Right lobe of liver (tissue), 6 donors: ENCODE results near the gene GDF2. TPM values are rescaled to one million over a fixed set of nuclear protein-coding genes. Genes with fewer than 3 reads are reported as not detected.

ENCODE experiments used
- ATAC-seq, 4 donors: fragments of 200-7000 bp; cut with Tn5 transposase; one replicate each; pipeline ENCODE4 v1.9.1; 2020; ENCODE audit warnings: mild to moderate bottlenecking in 4 of 4, moderate library complexity in 4 of 4
- DNase-seq, 3 donors: peaks; one replicate each; pipeline ENCODE4 v3.0.0-alpha.2; 2020
- H3K27ac ChIP-seq, 3 donors: fragments of 200-600 bp; one replicate each; pipeline ENCODE4 v1.8.0; 2022
- H3K27me3 ChIP-seq, 2 donors: fragments of 200-600 bp; one replicate each; pipeline ENCODE4 v1.8.0; 2022
- H3K36me3 ChIP-seq, 4 donors: fragments of 200-600 bp; sonication (generic) in 1 of 4; one replicate each; pipeline versions ENCODE4 v1.5.1 to v1.8.0; 2017 to 2022; ENCODE audit warnings: control low read depth in 1 of 4
- H3K4me1 ChIP-seq, 4 donors: fragments of 200-600 bp; sonication (generic) in 1 of 4; one replicate each; pipeline versions ENCODE4 v1.5.1 to v1.8.0; 2017 to 2022; ENCODE audit warnings: control low read depth in 1 of 4
- H3K4me3 ChIP-seq, 3 donors: fragments of 200-600 bp; one replicate each; pipeline ENCODE4 v1.8.0; 2022
- H3K9me3 ChIP-seq, 4 donors: fragments of 200-600 bp; sonication (generic) in 1 of 4; one replicate each; pipeline versions ENCODE4 v1.5.1 to v1.8.0; 2017 to 2022; ENCODE audit warnings: control low read depth in 1 of 4
- POLR2A ChIP-seq: fragments of 450-650 bp; IDR thresholded peaks from one replicate; pipeline ENCODE4 v1.6.1; 2017; ENCODE audit warnings: antibody characterized with exemption, mild to moderate bottlenecking
- WGBS: methylation state at CpG from one replicate; pipeline ENCODE4 v1.1.6; 2018; ENCODE audit warnings: low coverage, low lambda C conversion rate; ENCODE audit not compliant: insufficient coverage; ENCODE audit errors: missing lambda C conversion rate; 5-methylcytosine and 5-hydroxymethylcytosine counted together
- intact Hi-C, 2 donors: fragments of 100-400 bp; cut with DNase I; formaldehyde crosslinking; loops; one replicate each; pipeline versions ENCODE4 v1.11.2 to v1.14.1; 2022
- total RNA-seq, 6 experiments: library from RNA; depleted of rRNA in 2 of 6; stranded (reverse); fragments of >200 nt in 2 of 6; fragmentation: NEBNext Ultra II Directional in 3 of 6; extraction: Animal tissue kit (Norgen Biotek cat#: 25700) in 3 of 6; gene quantifications; one replicate each; pipeline versions ENCODE4 v1.1.0 to v1.2.4, GENCODE V29; 2016 to 2023
- TF ChIP-seq, protein P1 (sequence below), 4 donors: fragments of 200-600 bp in 3 of 4; fragments of 450-650 bp in 1 of 4; IDR thresholded peaks; one replicate each; pipeline versions ENCODE4 v1.5.1 to v1.8.0; 2016 to 2022; ENCODE audit warnings: antibody characterized with exemption in 4 of 4, mild to moderate bottlenecking in 2 of 4
- donor health status: DM: no; HTN: yes; CAD: no.
- donor health status: DM: no; HTN: no; CAD: no.
- donor health status: DM: no; HTN: no; CAD: no.
- donor health status: DM: no; HTN: yes; CAD: no.
- donor health status: DM: no; HTN: yes; CAD: no.

Gene GDF2
- total RNA-seq, 6 experiments from 2014 or later, result 4.5 to 15.9 (median 9.7) TPM

DNA sequence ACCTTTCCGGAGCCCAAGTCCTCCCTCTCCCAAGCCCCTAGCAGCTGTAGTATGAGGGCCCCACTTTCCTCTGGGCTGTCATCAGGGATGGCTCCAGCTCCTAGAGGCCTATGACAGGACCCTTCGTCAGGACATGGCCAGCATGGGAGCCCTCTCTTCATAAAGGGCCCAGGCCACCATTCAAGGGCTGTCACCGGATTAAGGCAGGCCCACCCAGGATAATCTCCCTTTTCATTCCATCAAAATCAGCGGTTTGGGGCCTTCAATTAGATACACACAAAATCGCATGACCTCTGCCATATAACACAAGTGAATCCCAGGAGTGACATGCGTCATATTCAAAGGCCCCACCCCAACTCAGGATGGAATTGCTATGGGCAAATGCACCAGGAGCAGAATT, 34.4 kb upstream of the GDF2 start:
- TF ChIP-seq, protein P1, sequence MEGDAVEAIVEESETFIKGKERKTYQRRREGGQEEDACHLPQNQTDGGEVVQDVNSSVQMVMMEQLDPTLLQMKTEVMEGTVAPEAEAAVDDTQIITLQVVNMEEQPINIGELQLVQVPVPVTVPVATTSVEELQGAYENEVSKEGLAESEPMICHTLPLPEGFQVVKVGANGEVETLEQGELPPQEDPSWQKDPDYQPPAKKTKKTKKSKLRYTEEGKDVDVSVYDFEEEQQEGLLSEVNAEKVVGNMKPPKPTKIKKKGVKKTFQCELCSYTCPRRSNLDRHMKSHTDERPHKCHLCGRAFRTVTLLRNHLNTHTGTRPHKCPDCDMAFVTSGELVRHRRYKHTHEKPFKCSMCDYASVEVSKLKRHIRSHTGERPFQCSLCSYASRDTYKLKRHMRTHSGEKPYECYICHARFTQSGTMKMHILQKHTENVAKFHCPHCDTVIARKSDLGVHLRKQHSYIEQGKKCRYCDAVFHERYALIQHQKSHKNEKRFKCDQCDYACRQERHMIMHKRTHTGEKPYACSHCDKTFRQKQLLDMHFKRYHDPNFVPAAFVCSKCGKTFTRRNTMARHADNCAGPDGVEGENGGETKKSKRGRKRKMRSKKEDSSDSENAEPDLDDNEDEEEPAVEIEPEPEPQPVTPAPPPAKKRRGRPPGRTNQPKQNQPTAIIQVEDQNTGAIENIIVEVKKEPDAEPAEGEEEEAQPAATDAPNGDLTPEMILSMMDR (IDR thresholded peaks at IDR 0.05), result no peak
- no peak for TF ChIP-seq POLR2A
- Histone ChIP-seq H3K4me1 (no peaks in the 10 kb centered on the region), H3K27ac (no peak overlapping the region), H3K27me3 (no peaks in the 10 kb centered on the region), H3K36me3 (no peaks in the 10 kb centered on the region), H3K4me3 (no peak overlapping the region), H3K9me3 (no peaks in the 10 kb centered on the region)
- WGBS, result 40% methylated on average over 1 of the region's 6 CpGs
- intact Hi-C loops, result no loop called here
- ATAC-seq (no peak), DNase-seq (no peak)

DNA sequence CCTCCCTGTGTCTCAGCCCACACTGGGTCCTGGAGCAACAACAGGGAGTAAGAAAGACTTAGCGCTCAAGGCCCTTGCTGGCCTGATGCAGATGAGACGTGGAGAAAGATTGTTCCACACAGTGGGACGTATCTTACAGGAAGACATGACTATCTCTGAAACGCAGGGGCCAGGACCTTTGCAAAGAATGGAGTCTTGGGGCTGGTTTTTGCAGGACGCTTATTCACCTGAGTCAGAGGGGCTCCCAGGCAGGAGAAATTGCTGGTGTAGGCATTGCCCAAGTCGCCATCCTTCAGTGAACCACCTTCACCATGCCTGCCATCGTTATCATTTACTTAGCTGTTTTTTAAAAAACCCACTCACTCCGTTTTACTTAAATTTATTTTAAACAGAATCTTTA, 34.0 kb upstream of the GDF2 start:
- H3K36me3 ChIP-seq, result no peaks in the 10 kb centered on the region
- H3K4me1 ChIP-seq, result no peaks in the 10 kb centered on the region
- ATAC-seq (no peak), DNase-seq (no peak)
- WGBS, result 46% methylated on average over 4 of the region's 8 CpGs
- H3K4me3 ChIP-seq, result no peak overlapping the region
- intact Hi-C loops, result no loop called here
- H3K27me3 ChIP-seq, result no peaks in the 10 kb centered on the region
- TF ChIP-seq POLR2A, result no peak
- TF ChIP-seq, protein P1 (IDR thresholded peaks at IDR 0.05), result no peak
- H3K9me3 ChIP-seq, result no peaks in the 10 kb centered on the region
- H3K27ac ChIP-seq, result no peak overlapping the region

DNA sequence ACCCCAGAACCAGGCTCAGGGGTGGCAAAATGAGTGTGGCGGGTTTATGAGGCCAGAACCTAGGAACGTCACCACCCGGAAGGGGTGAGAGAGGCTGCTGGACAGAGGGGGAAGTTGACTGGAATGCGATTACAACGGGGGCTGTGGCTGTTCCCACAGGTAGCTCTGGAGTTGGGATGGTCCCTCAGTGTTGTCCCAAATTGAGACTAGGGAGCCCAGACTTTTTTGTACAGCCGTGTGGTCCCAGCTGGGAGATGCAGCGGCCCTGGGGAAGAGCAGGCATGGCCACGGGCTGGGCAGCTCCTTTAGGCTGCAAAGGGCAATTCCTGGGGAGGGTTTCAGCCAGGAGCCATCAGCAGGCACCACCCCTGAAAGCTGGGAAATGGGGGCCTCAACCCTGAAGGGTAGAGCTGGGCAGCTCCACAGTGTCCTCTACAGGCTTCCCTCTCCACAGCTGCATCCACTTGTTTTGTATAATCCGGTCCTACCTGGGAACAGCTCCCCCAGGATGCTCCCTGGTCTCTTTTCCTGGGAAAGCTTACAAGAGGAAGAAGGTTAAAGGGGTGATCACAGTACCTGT, 33.2 kb upstream of the GDF2 start:
- Histone ChIP-seq H3K9me3 (no peaks in the 10 kb centered on the region), H3K4me3 (no peak overlapping the region), H3K36me3 (no peaks in the 10 kb centered on the region), H3K4me1 (no peaks in the 10 kb centered on the region), H3K27ac (no peak overlapping the region), H3K27me3 (no peaks in the 10 kb centered on the region)
- WGBS, result no CpG with 5 or more reads among the region's 9 CpGs
- no peak for TF ChIP-seq POLR2A
- TF ChIP-seq, protein P1 (IDR thresholded peaks at IDR 0.05), result no peak
- DNase-seq (no peak), ATAC-seq (no peak)
- intact Hi-C loops, result no loop called here

DNA sequence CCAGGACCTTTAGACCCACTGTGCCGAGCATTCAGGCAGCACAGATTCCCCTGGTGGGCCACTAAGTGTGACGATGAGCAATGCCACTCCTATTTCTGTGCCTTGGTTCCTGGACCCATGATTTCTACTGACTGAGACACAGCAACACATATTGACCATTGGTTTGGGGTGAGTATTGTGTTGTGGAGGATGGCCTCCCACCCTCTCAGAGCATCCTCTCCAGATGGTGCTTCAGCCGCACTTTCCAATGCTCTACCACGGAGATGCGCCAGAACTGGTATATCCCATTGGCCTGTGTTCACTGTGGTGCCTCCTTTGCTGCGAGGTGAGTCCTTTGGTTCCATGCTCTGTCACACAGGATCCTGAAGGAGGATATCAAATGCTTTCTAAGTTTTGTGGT, 32.3 kb upstream of the GDF2 start:
- Histone ChIP-seq H3K36me3 (no peaks in the 10 kb centered on the region), H3K27me3 (no peaks in the 10 kb centered on the region), H3K9me3 (no peaks in the 10 kb centered on the region), H3K4me3 (no peak overlapping the region), H3K4me1 (no peaks in the 10 kb centered on the region), H3K27ac (no peak overlapping the region)
- ATAC-seq (no peak), DNase-seq (no peak)
- intact Hi-C loops, result no loop called here
- 60% methylated on average over 2 of the region's 6 CpGs for WGBS
- TF ChIP-seq, protein P1 (IDR thresholded peaks at IDR 0.05), result no peak
- TF ChIP-seq POLR2A, result no peak

DNA sequence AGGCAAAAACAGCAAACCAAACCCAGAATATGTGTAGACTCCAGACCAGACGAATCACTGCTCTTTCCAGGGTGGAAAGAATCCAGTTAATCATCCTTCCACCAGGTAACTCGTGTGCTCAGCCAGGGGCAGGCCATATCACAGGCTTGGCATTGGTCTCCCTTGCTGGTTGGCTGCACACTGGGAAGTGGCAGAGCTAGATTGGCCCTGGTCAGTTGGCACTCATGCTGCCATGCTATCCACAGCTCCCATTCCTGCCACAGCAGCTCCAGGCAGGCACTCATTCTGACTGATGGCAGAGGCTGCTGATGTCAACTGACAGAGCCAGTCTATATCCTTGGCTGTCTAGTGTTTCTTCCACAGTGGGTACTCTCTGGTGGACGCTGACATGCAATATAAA, 31.9 kb upstream of the GDF2 start:
- intact Hi-C loops, result no loop called here
- no peaks in the 10 kb centered on the region for H3K36me3 ChIP-seq

More for the DNA sequence above, 31.9 kb upstream of the GDF2 start:
- TF ChIP-seq, protein P1 (IDR thresholded peaks at IDR 0.05), result no peak
- no peak for TF ChIP-seq POLR2A
- Histone ChIP-seq H3K4me3 (no peak overlapping the region), H3K27me3 (no peaks in the 10 kb centered on the region), H3K4me1 (no peaks in the 10 kb centered on the region), H3K9me3 (no peaks in the 10 kb centered on the region), H3K27ac (no peak overlapping the region)
- no CpG with 5 or more reads among the region's 3 CpGs for WGBS
- DNase-seq (no peak), ATAC-seq (no peak)
